HEK293 (cell line): Measurements from ENCODE around the gene PKNOX2.

Source experiments
- YY1 ChIP-seq: fragments of 450-650 bp; formaldehyde crosslinking; IDR thresholded peaks from 2 replicates; pipeline ENCODE4 v1.5.1; 2018; ENCODE audit warnings: missing biosample characterization, missing genetic modification characterization
- ZNF747 ChIP-seq: fragments of 450-650 bp; formaldehyde crosslinking; IDR thresholded peaks from 2 replicates; pipeline ENCODE4 v1.5.1; 2016; ENCODE audit warnings: missing biosample characterization, missing genetic modification characterization
- TF ChIP-seq, protein P1 (sequence below): fragments of 450-650 bp; formaldehyde crosslinking; IDR thresholded peaks from 2 replicates; pipeline ENCODE4 v1.5.1; 2016; ENCODE audit warnings: missing biosample characterization, missing genetic modification characterization

DNA sequence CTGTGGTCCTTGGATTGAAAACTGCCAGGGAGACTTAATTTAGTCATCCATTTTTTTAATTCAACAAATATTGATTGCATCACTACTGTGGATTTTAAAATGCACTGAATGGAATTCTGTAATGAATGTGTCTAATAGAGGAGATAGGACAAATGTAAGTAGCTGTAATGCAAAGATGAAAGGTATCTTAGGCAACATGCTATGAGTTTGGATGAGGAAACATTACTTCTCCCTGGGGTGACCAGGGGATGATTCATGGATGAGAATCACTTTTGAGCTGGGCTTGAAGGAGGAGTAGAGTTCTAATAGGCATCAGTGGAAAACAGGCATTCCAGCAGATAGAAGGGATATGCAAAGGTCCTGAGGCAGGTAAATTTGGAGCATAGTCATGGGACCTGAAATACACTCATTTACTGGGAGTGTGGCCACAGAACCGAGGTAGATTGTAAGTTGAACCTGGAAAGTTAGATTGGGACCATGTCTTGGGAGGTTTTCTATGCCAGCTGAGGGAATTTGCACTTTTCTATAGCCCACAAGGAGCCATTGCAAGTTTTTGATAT, 43.4 kb downstream of the PKNOX2 start:
- TF ChIP-seq, protein P1, sequence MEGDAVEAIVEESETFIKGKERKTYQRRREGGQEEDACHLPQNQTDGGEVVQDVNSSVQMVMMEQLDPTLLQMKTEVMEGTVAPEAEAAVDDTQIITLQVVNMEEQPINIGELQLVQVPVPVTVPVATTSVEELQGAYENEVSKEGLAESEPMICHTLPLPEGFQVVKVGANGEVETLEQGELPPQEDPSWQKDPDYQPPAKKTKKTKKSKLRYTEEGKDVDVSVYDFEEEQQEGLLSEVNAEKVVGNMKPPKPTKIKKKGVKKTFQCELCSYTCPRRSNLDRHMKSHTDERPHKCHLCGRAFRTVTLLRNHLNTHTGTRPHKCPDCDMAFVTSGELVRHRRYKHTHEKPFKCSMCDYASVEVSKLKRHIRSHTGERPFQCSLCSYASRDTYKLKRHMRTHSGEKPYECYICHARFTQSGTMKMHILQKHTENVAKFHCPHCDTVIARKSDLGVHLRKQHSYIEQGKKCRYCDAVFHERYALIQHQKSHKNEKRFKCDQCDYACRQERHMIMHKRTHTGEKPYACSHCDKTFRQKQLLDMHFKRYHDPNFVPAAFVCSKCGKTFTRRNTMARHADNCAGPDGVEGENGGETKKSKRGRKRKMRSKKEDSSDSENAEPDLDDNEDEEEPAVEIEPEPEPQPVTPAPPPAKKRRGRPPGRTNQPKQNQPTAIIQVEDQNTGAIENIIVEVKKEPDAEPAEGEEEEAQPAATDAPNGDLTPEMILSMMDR (tag by site-specific recombination), result no peak
- TF ChIP-seq ZNF747 (tag by site-specific recombination) (no peak), YY1 (tag by site-specific recombination) (no peak)
